DLD1 (cell line): ENCODE results near the gene EFL1.

Source experiments
- in situ Hi-C: cut with HindIII; loops from 2 replicates; pipeline ENCODE4 v1.10.0; 2017; ENCODE audit warnings: low sequenced_read_pairs

EFL1 gene

DNA sequence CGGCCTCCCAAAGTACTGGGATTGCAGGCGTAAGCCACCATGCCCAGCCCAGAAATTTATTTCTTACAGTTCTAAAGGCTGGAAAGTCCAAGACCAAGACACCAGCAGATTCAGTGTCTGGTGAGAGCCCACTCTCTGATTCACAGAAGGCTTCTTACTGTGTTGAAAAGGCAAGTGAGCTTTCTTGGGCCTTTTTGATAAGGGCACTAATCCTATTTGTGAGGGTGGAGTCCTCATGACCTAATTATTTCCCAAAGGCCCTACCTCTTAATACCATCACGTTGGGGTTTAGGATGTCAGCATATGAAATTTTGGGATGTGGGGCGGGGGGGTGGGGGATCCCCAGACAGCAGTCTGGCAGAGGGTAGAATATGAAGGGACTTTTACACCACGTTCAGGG, 169.2 kb downstream of the EFL1 start:
- in situ Hi-C loops: no loop called here

DNA sequence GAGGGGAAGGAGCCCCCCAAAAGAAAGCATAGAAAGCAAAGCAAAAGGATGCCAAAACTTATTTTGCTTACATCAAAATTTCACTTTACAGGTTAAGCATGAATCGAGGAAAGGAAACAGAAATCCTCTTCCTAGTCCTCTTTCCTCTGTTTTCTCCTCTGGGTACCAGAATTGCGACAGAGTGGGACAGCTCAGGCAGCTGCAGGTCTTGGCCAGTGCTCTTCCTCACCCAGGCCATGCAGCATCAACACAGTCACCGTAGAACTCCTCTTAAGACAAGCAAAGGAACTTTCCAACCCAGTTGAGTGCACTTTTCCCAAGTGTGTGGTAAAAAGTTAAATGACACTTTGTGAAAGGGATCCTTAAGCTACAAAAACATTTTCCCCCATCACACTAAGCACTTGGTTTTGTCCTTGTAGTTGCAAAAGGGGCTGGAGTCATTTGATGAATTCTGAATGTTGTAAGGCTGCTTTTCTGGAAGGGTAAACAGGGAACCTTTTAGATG, 170.8 kb downstream of the EFL1 start:
- in situ Hi-C loops: no loop called here

DNA sequence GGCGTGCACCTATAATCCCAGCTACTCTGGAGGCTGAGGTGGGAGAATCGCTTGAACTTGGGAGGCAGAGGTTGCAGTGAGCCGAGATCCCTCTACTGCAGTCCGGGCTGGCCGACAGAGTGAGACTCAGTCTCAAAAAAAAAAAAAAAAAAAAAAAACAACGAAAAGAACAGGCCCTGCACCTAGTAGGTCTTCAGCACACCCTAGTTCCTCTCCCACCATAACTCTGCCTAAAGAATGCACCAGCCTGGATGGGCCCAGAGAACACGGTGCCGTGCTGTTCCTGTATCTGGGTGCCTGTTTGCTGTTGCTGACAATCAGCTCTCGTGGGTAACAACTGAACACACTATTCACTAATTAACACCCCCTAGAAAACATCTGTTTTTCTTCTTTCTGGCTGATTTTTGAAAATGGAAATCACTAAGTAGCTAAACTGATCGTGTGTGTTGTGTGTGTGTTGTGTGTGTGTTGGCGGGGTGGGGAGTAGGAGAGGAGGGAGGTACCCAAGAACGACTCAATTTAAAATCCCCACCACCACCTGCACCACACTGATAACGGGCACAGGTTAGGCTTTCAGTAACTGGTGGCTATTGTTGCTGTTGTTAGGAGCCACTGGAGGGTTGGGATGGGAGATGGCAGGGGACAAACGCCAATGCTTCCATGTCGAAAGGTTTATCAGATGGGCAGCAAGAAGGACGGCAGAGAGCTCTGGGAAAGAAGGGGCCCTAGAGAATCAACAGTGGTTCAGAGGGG, 176.1 kb downstream of the EFL1 start:
- in situ Hi-C loops: no loop called here

DNA sequence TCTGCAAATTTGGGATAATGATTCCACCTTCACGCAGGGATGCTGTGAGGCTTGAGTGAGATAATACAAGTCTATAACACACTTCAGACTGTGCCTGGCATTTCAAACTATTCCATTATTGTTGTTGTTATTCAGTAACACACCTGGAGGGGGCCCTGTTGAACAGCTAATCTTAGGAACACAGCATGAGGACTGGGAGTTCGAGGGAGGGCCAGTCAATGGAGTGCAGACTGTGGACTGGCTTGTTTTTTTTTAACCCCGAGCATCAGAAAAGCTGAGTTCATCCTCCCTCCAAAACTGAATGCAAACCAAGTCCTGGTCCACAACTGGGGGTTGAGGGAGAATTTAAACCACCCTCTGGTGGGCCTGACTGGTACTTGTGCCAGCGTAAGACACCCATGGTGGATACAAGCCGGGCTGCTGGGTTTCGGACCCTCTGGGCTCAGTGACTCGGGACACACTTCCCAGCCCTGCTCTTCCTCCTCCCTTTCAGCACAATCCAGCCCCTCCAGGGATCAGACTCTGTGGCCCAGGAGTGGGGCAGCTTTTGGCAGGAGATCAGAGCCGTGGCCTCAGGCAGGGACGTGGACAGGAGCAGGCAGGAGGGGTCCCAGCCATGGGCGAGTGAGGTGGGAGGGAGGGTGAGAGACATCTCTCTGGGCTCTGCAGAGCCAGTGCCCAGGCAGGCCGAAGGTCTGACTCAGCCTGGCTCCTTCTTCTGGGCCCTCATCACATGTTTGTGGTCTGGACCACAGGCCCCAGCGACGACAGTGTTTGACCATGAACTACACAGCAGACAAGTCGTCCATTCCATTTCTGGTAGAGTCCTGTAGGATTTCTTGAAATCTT, 180.4 kb downstream of the EFL1 start:
- in situ Hi-C loops: no loop called here

DNA sequence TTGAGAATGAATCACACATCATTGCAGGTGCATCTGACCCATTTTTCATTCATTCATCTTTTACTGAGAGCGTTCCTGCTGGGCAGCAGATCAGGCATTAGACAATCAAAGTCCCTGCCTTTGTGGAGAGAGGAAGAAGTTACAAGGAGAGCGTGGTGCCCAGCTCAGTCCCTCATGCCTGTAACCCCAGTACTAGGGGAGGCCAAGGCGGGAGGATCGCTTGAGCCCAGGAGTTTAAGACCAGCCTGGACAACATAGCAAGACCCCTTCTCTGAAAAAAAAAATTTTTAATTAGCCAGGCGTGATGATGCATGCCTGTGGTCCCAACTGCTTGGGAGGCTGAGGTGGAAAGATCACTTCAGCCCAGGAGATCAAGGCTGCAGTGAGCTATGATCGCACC, 181.8 kb downstream of the EFL1 start:
- in situ Hi-C loops: no loop called here
